B cell (primary cell): ENCODE data around the gene GPR22. TPM values are rescaled to one million over a fixed set of nuclear protein-coding genes. Genes with fewer than 3 reads are reported as not detected.

Source experiments
- ATAC-seq: fragments of 200-7000 bp; cut with Tn5 transposase; one replicate; pipeline ENCODE4 v1.10.0; 2021; ENCODE audit warnings: low read depth, mild to moderate bottlenecking, moderate number of reproducible peaks, moderate library complexity
- CTCF ChIA-PET: fragments of 350-600 bp; sonication (Branson Sonifier 250); formaldehyde crosslinking; loops from one replicate; lab custom pipeline; 2021; ENCODE audit warnings: antibody characterized with exemption, inconsistent platforms; lab: Charles Lee
- POLR2A ChIA-PET: fragments of 350-600 bp; sonication (Branson Sonifier 250); formaldehyde crosslinking; loops from one replicate; lab custom pipeline; 2021; ENCODE audit warnings: antibody characterized with exemption; lab: Charles Lee
- DNase-seq: peaks from one replicate; pipeline ENCODE4 v3.0.0; 2013
- H2AFZ ChIP-seq: 2 replicates; pipeline ENCODE4 v1.6.1; 2012; ENCODE audit warnings: mild to moderate bottlenecking, low read depth, low read length; ENCODE audit not compliant: insufficient read depth, poor library complexity, severe bottlenecking
- H3K27ac ChIP-seq, 2 donors: 1 replicate in 1 of 2; 2 replicates in 1 of 2; pipeline ENCODE4 v1.5.1; 2012 to 2013; ENCODE audit warnings: low read length in 2 of 2, mild to moderate bottlenecking in 2 of 2, moderate library complexity in 1 of 2
- H3K27me3 ChIP-seq, 4 experiments: fragments of 200-600 bp in 1 of 4; sonication (generic) in 1 of 4; replicated peaks in 1 of 4; 1 replicate in 2 of 4; 2 replicates in 2 of 4; pipeline versions ENCODE4 v1.6.1 to v1.7.0; 2013 to 2016; ENCODE audit warnings: low read length in 3 of 4, mild to moderate bottlenecking in 2 of 4, mixed read lengths in 1 of 4, moderate library complexity in 1 of 4; ENCODE audit not compliant: insufficient read depth in 4 of 4, control insufficient read depth in 3 of 4; ENCODE audit errors: control extremely low read depth in 1 of 4
- H3K36me3 ChIP-seq, 2 experiments: replicated peaks in 1 of 2; 1 replicate in 1 of 2; 2 replicates in 1 of 2; pipeline versions ENCODE4 v1.6.1 to v1.7.1; 2013; ENCODE audit warnings: low read length in 1 of 2; ENCODE audit not compliant: insufficient read depth in 2 of 2, control insufficient read depth in 1 of 2; ENCODE audit errors: control extremely low read depth in 1 of 2, extremely low read depth in 1 of 2
- H3K4me1 ChIP-seq, 2 donors: fragments of 200-600 bp in 1 of 2; sonication (generic) in 1 of 2; 1 replicate in 1 of 2; 2 replicates in 1 of 2; pipeline versions ENCODE4 v1.5.1 to v1.6.1; 2013 to 2017; ENCODE audit warnings: low read length in 2 of 2; ENCODE audit not compliant: control insufficient read depth in 2 of 2, insufficient read depth in 2 of 2
- H3K4me2 ChIP-seq: replicated peaks from 2 replicates; pipeline ENCODE3; 2012; ENCODE audit warnings: mild to moderate bottlenecking, low read depth, low read length; ENCODE audit not compliant: poor library complexity, severe bottlenecking
- H3K4me3 ChIP-seq, 5 experiments: fragments of 200-600 bp in 1 of 5; sonication (generic) in 1 of 5; 1 replicate in 3 of 5; 2 replicates in 2 of 5; pipeline versions ENCODE4 v1.5.1 to v1.7.0; 2011 to 2016; ENCODE audit warnings: low read length in 4 of 5, mild to moderate bottlenecking in 4 of 5, low read depth in 2 of 5, control low read depth in 1 of 5, moderate library complexity in 1 of 5; ENCODE audit not compliant: insufficient read depth in 1 of 5; ENCODE audit errors: control extremely low read depth in 1 of 5, extremely low read depth in 1 of 5
- H3K79me2 ChIP-seq: fragments of 200-600 bp; sonication (generic); one replicate; pipeline ENCODE4 v1.6.0; 2016; ENCODE audit warnings: low read length; ENCODE audit not compliant: control insufficient read depth, insufficient read depth
- H3K9ac ChIP-seq: fragments of 200-600 bp; sonication (generic); 2 replicates; pipeline ENCODE4 v1.6.1; 2017; ENCODE audit warnings: mild to moderate bottlenecking, low read length, moderate library complexity
- H3K9me3 ChIP-seq, 3 donors: one replicate each; pipeline versions ENCODE4 v1.6.1 to v1.7.1; 2013; ENCODE audit warnings: low read length in 2 of 3; ENCODE audit not compliant: control insufficient read depth in 2 of 3, insufficient read depth in 1 of 3; ENCODE audit errors: control extremely low read depth in 1 of 3
- H4K20me1 ChIP-seq: 2 replicates; pipeline ENCODE4 v1.6.0; 2012; ENCODE audit warnings: mild to moderate bottlenecking, low read length; ENCODE audit not compliant: insufficient read depth, control insufficient read depth, poor library complexity, severe bottlenecking
- H3K27ac Mint-ChIP-seq: one replicate; pipeline ENCODE4 v1.8.0; 2021; ENCODE audit warnings: mixed read lengths
- H3K27me3 Mint-ChIP-seq: one replicate; pipeline ENCODE4 v1.8.0; 2021; ENCODE audit warnings: mixed read lengths
- H3K4me1 Mint-ChIP-seq: one replicate; pipeline ENCODE4 v1.8.0; 2021; ENCODE audit warnings: mixed read lengths
- H3K4me3 Mint-ChIP-seq: one replicate; pipeline ENCODE4 v1.8.0; 2021; ENCODE audit warnings: mixed read lengths
- H3K9me3 Mint-ChIP-seq: one replicate; pipeline ENCODE4 v1.8.0; 2022; ENCODE audit warnings: mixed read lengths; ENCODE audit not compliant: insufficient read depth
- EZH2 ChIP-seq: IDR thresholded peaks from 2 replicates; pipeline ENCODE4 v1.6.1; 2012; ENCODE audit warnings: borderline replicate concordance, low read depth, mild to moderate bottlenecking, moderate library complexity, low read length; ENCODE audit not compliant: insufficient read depth, poor library complexity, severe bottlenecking
- WGBS: methylation state at CpG from one replicate; pipeline ENCODE4 v1.1.5; 2013; ENCODE audit warnings: missing lambda C conversion rate; ENCODE audit not compliant: insufficient coverage; 5-methylcytosine and 5-hydroxymethylcytosine counted together
- intact Hi-C: fragments of 100-400 bp; cut with micrococcal nuclease; formaldehyde crosslinking; loops from one replicate; pipeline ENCODE4 v1.10.0; 2022
- polyA plus RNA-seq: library from polyadenylated mRNA; depleted of rRNA; stranded (reverse); fragments of >200 nt; gene quantifications from 2 replicates; pipeline ENCODE4 v1.2.3, GENCODE V29; 2012
- total RNA-seq, 2 donors: library from RNA; stranded (reverse); fragments of 120-200 nt in 1 of 2; gene quantifications; 1 replicate in 1 of 2; 2 replicates in 1 of 2; pipeline versions ENCODE4 v1.2.3 to v1.2.4, GENCODE V29; 2013 to 2022
- TF ChIP-seq, protein P1 (sequence below): fragments of 200-600 bp; IDR thresholded peaks from one replicate; pipeline ENCODE4 v1.8.0; 2022; ENCODE audit warnings: antibody characterized with exemption, mild to moderate bottlenecking

The GPR22 gene
- total and polyA plus RNA-seq, 2 donors (not counting 1 experiment from before 2014, with no cell fraction given), result not detected

- DNase-seq (no peak), ATAC-seq (no peak)
- ChIA-PET CTCF (interaction anchor here (0.6 to 0.7 kb wide), 2 partner anchors 206 to 221 kb away, joined by 3 to 4 read pairs; no protein-coding TSS in a partner anchor), POLR2A (interaction anchor here (0.6 kb wide), 1 partner anchor 14 kb away, joined by 4 read pairs; no protein-coding TSS in a partner anchor)
- H3K27me3 Mint-ChIP-seq, result no peaks in the 10 kb centered on the region
- Histone ChIP-seq H3K4me1 (no peaks in the 10 kb centered on the region), H3K79me2 (no peaks in the 10 kb centered on the region), H3K9me3 (peaks cover 2 to 3% (median 2%) of the 10 kb centered on the region in 3 donors), H3K4me3 (no peak overlapping the region), H3K27me3 (no peaks in the 10 kb centered on the region), H2AFZ (no peak overlapping the region), H3K27ac (no peak overlapping the region), H4K20me1 (no peaks in the 10 kb centered on the region), H3K36me3 (peaks cover 3 to 7% of the 10 kb centered on the region in 2 experiments), H3K4me2 (no peak overlapping the region), H3K9ac (no peak overlapping the region)
- H3K4me3 Mint-ChIP-seq, result no peak overlapping the region
- no peak overlapping the region for H3K27ac Mint-ChIP-seq
- no peak for TF ChIP-seq EZH2
- TF ChIP-seq, protein P1, sequence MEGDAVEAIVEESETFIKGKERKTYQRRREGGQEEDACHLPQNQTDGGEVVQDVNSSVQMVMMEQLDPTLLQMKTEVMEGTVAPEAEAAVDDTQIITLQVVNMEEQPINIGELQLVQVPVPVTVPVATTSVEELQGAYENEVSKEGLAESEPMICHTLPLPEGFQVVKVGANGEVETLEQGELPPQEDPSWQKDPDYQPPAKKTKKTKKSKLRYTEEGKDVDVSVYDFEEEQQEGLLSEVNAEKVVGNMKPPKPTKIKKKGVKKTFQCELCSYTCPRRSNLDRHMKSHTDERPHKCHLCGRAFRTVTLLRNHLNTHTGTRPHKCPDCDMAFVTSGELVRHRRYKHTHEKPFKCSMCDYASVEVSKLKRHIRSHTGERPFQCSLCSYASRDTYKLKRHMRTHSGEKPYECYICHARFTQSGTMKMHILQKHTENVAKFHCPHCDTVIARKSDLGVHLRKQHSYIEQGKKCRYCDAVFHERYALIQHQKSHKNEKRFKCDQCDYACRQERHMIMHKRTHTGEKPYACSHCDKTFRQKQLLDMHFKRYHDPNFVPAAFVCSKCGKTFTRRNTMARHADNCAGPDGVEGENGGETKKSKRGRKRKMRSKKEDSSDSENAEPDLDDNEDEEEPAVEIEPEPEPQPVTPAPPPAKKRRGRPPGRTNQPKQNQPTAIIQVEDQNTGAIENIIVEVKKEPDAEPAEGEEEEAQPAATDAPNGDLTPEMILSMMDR, result no peak
- WGBS, result no CpG with 5 or more reads among the region's 1 CpG
- no peaks in the 10 kb centered on the region for H3K9me3 Mint-ChIP-seq
- H3K4me1 Mint-ChIP-seq, result no peaks in the 10 kb centered on the region
- intact Hi-C loops, result no loop called here
Measured at GRCh38 chr7:107442678-107443077, 27.2 kb upstream of the GPR22 start.

GRCh38 chr7:107446531-107446930 is 23.3 kb upstream of the GPR22 start:
- DNase-seq (no peak), ATAC-seq (no peak)
- Histone ChIP-seq H3K4me3 (no peak overlapping the region), H3K27me3 (no peaks in the 10 kb centered on the region), H3K4me2 (no peak overlapping the region), H3K79me2 (no peaks in the 10 kb centered on the region), H3K9ac (no peak overlapping the region), H4K20me1 (peaks cover 5% of the 10 kb centered on the region), H2AFZ (no peak overlapping the region), H3K27ac (no peak overlapping the region), H3K4me1 (no peaks in the 10 kb centered on the region), H3K36me3 (peaks cover 0 to 16% of the 10 kb centered on the region in 2 experiments), H3K9me3 (peaks cover 2 to 3% (median 2%) of the 10 kb centered on the region in 3 donors)
- WGBS, result 100% methylated on average over 1 of the region's 1 CpG
- Mint-ChIP-seq H3K27ac (no peak overlapping the region), H3K4me3 (no peak overlapping the region), H3K4me1 (peaks cover 8% of the 10 kb centered on the region), H3K27me3 (no peaks in the 10 kb centered on the region), H3K9me3 (no peaks in the 10 kb centered on the region)
- intact Hi-C loops, result no loop called here
- TF ChIP-seq, protein P1, result no peak
- TF ChIP-seq EZH2, result no peak
- ChIA-PET POLR2A (no interaction called here), CTCF (interaction anchor here (2.4 kb wide), 1 partner anchor 17 kb away, joined by 11 read pairs; no protein-coding TSS in a partner anchor)
